WTC11 (cell line): ENCODE data around the gene NMRAL1.

Experiments used
- ARID4B ChIP-seq: sonication (generic); formaldehyde crosslinking; IDR thresholded peaks from 2 replicates; pipeline ENCODE4 v1.8.0; 2023; ENCODE audit warnings: missing genetic modification reagents, mild to moderate bottlenecking, borderline replicate concordance
- CTCF ChIP-seq: fragments of 200-600 bp; IDR thresholded peaks from 2 replicates; pipeline ENCODE4 v1.8.0; 2022; ENCODE audit warnings: antibody characterized with exemption
- E2F4 ChIP-seq: sonication (generic); formaldehyde crosslinking; IDR thresholded peaks from 2 replicates; pipeline ENCODE4 v1.8.1; 2022; ENCODE audit warnings: low read depth, mild to moderate bottlenecking, moderate library complexity, missing genetic modification reagents, borderline replicate concordance
- FOXK1 ChIP-seq: sonication (generic); formaldehyde crosslinking; IDR thresholded peaks from 2 replicates; pipeline ENCODE4 v1.8.0; 2022; ENCODE audit warnings: mild to moderate bottlenecking, moderate library complexity, missing genetic modification reagents
- FOXP1 ChIP-seq: sonication (generic); formaldehyde crosslinking; IDR thresholded peaks from 2 replicates; pipeline ENCODE4 v1.8.0; 2022; ENCODE audit warnings: missing genetic modification reagents, mild to moderate bottlenecking, moderate library complexity, borderline replicate concordance
- GTF2I ChIP-seq: fragments of 250-450 bp; sonication (Bioruptor Pico); conservative IDR thresholded peaks from 2 replicates; pipeline ENCODE4 v1.4.0; 2021; ENCODE audit warnings: mild to moderate bottlenecking
- JUN ChIP-seq: sonication (generic); formaldehyde crosslinking; IDR thresholded peaks from 2 replicates; pipeline ENCODE4 v1.8.0; 2023; ENCODE audit warnings: mild to moderate bottlenecking, missing genetic modification reagents
- TEAD4 ChIP-seq: sonication (generic); formaldehyde crosslinking; IDR thresholded peaks from 2 replicates; pipeline ENCODE4 v1.8.0; 2022; ENCODE audit warnings: mild to moderate bottlenecking, missing genetic modification reagents
- ZSCAN18 ChIP-seq: fragments of 250-450 bp; sonication (Bioruptor Pico); IDR thresholded peaks from 2 replicates; pipeline ENCODE4 v2.1.2; 2022; ENCODE audit warnings: mild to moderate bottlenecking, moderate library complexity

GRCh38 chr16:4426722-4427372 is 47.6 kb downstream of the NMRAL1 start:
- no peak for TF ChIP-seq ARID4B (CRISPR knock-in tag)
- TF ChIP-seq JUN (CRISPR knock-in tag), result no peak
- TF ChIP-seq FOXK1, result no peak
- no peak for TF ChIP-seq ZSCAN18
- no peak for TF ChIP-seq CTCF
- TF ChIP-seq FOXP1, result no peak
- no peak for TF ChIP-seq GTF2I
- no peak for TF ChIP-seq TEAD4 (CRISPR knock-in tag)
- TF ChIP-seq E2F4, result no peak
